HCT116 (cell line): ENCODE measurements around the gene MED7. TPM values are rescaled to one million over a fixed set of nuclear protein-coding genes. Genes with fewer than 3 reads are reported as not detected.

Experiments
- ATAC-seq: fragments of 200-7000 bp; cut with Tn5 transposase; 2 replicates; pipeline ENCODE4 v1.9.1; 2020; ENCODE audit warnings: mild to moderate bottlenecking, moderate library complexity
- BruUV-seq: library from RNA; stranded (reverse); fragments of 400-500 nt; replicated peaks from 2 replicates; lab custom pipeline; 2021; lab: Mats Ljungman, UMichigan
- CTCF ChIA-PET: fragments of 300-600 bp; sonication (Branson Sonifier 250); formaldehyde crosslinking; loops from one replicate; lab custom pipeline; 2021; ENCODE audit warnings: antibody characterized with exemption; lab: Charles Lee
- POLR2A ChIA-PET: fragments of 300-600, 350-600 bp; sonication (Branson Sonifier 250); formaldehyde crosslinking; loops from one replicate; lab custom pipeline; 2021; ENCODE audit warnings: antibody characterized with exemption; lab: Charles Lee
- RAD21 ChIA-PET, 2 experiments: fragments of 300-600 bp; sonication (Branson Sonifier 250); formaldehyde crosslinking; loops; one replicate each; lab custom pipeline; 2023; ENCODE audit warnings: low total read pairs in 2 of 2; ENCODE audit not compliant: uncharacterized antibody in 2 of 2, unreplicated experiment in 2 of 2, low non-redundant PET in 1 of 2; lab: Charles Lee
- DNase-seq: peaks from one replicate; pipeline ENCODE4 v3.0.0-alpha.2; 2010; ENCODE audit warnings: low read depth, low spot score
- H2AFZ ChIP-seq: fragments of 200-600 bp; shearing (Covaris generic), sonication (generic); 2 replicates; pipeline ENCODE4 v1.6.1; 2017; ENCODE audit warnings: low read depth, mixed run types, mixed read lengths, antibody characterized with exemption, low read length; ENCODE audit not compliant: poor library complexity, severe bottlenecking
- H3K27ac ChIP-seq: 2 replicates; pipeline ENCODE4 v1.5.1; 2012; ENCODE audit warnings: low read depth, low read length
- H3K27me3 ChIP-seq: fragments of 200-600 bp; sonication (generic); 2 replicates; pipeline ENCODE4 v1.6.1; 2016; ENCODE audit warnings: mixed run types, low read length, mixed read lengths; ENCODE audit not compliant: insufficient read depth
- H3K36me3 ChIP-seq, 2 experiments: fragments of 200-500 bp in 1 of 2; fragments of 200-600 bp in 1 of 2; sonication (Bioruptor generic) in 1 of 2; sonication (generic) in 1 of 2; 2 replicates each; pipeline versions ENCODE4 v1.5.1 to v1.6.1; 2014 to 2016; ENCODE audit warnings: low read length in 2 of 2, inconsistent platforms in 1 of 2, mixed read lengths in 1 of 2, mixed run types in 1 of 2; ENCODE audit not compliant: insufficient read depth in 2 of 2, control insufficient read depth in 1 of 2
- H3K4me1 ChIP-seq, 2 experiments: fragments of 200-600 bp in 1 of 2; sonication (generic) in 1 of 2; 2 replicates each; pipeline versions ENCODE4 v1.5.1 to v1.6.1; 2012 to 2017; ENCODE audit warnings: low read length in 2 of 2, inconsistent platforms in 1 of 2, mild to moderate bottlenecking in 1 of 2, mixed read lengths in 1 of 2, mixed run types in 1 of 2, moderate library complexity in 1 of 2; ENCODE audit not compliant: insufficient read depth in 2 of 2, control insufficient read depth in 1 of 2
- H3K4me2 ChIP-seq: fragments of 200-600 bp; sonication (generic); 2 replicates; pipeline ENCODE4 v1.6.1; 2017; ENCODE audit warnings: mixed run types, low read length, mixed read lengths
- H3K4me3 ChIP-seq, 2 experiments: fragments of 200-600 bp in 1 of 2; sonication (generic) in 1 of 2; replicated peaks in 1 of 2; 2 replicates each; pipeline ENCODE4 v1.5.1; 2011 to 2016; ENCODE audit warnings: low read length in 2 of 2, control low read depth in 1 of 2, low read depth in 1 of 2, mild to moderate bottlenecking in 1 of 2, mixed read lengths in 1 of 2, mixed run types in 1 of 2
- H3K79me2 ChIP-seq: fragments of 200-600 bp; sonication (generic); 2 replicates; pipeline ENCODE4 v1.6.1; 2017; ENCODE audit warnings: mild to moderate bottlenecking, mixed run types, low read length, moderate library complexity, mixed read lengths; ENCODE audit not compliant: insufficient read depth
- H3K9ac ChIP-seq: fragments of 200-600 bp; sonication (generic); 2 replicates; pipeline ENCODE4 v1.6.1; 2016; ENCODE audit warnings: low read length, mixed read lengths
- H3K9me2 ChIP-seq: fragments of 200-600 bp; sonication (generic), shearing (Covaris generic); 2 replicates; pipeline ENCODE4 v1.6.1; 2017; ENCODE audit warnings: mixed run types, mild to moderate bottlenecking, moderate library complexity; ENCODE audit not compliant: insufficient read depth
- H3K9me3 ChIP-seq, 2 experiments: fragments of 200-500 bp in 1 of 2; fragments of 200-600 bp in 1 of 2; sonication (Bioruptor generic) in 1 of 2; sonication (generic) in 1 of 2; 2 replicates each; pipeline ENCODE4 v1.6.1; 2014 to 2017; ENCODE audit warnings: low read length in 2 of 2, mixed read lengths in 2 of 2, inconsistent platforms in 1 of 2, low read depth in 1 of 2, mild to moderate bottlenecking in 1 of 2, mixed run types in 1 of 2, moderate library complexity in 1 of 2; ENCODE audit not compliant: control insufficient read depth in 1 of 2, insufficient read depth in 1 of 2
- H4K20me1 ChIP-seq: fragments of 200-600 bp; sonication (generic), shearing (Covaris generic); 2 replicates; pipeline ENCODE4 v1.6.1; 2017; ENCODE audit warnings: mixed run types, mild to moderate bottlenecking, moderate library complexity; ENCODE audit not compliant: insufficient read depth
- CBX3 ChIP-seq: IDR thresholded peaks from 2 replicates; pipeline ENCODE4 v1.6.1; 2012; ENCODE audit warnings: low read depth
- CTCF ChIP-seq, 3 experiments: fragments of 200-600 bp in 1 of 3; sonication (generic) in 1 of 3; IDR thresholded peaks in 2 of 3; conservative IDR thresholded peaks in 1 of 3; 2 replicates each; pipeline ENCODE4 v1.5.1; 2012 to 2017; ENCODE audit warnings: low read depth in 2 of 3, low read length in 2 of 3, antibody characterized with exemption in 1 of 3, borderline replicate concordance in 1 of 3, control low read depth in 1 of 3, mild to moderate bottlenecking in 1 of 3, mixed read lengths in 1 of 3, mixed run types in 1 of 3, moderate library complexity in 1 of 3; ENCODE audit not compliant: insufficient read depth in 1 of 3
- ELF1 ChIP-seq: IDR thresholded peaks from 2 replicates; pipeline ENCODE4 v1.6.1; 2012; ENCODE audit warnings: low read depth, borderline replicate concordance
- FOSL1 ChIP-seq: IDR thresholded peaks from 2 replicates; pipeline ENCODE4 v1.6.1; 2012; ENCODE audit warnings: low read depth
- JUND ChIP-seq: IDR thresholded peaks from 2 replicates; pipeline ENCODE4 v1.6.1; 2012
- RAD21 ChIP-seq: IDR thresholded peaks from 2 replicates; pipeline ENCODE4 v1.6.1; 2012; ENCODE audit warnings: low read depth, mild to moderate bottlenecking
- REST ChIP-seq: IDR thresholded peaks from 2 replicates; pipeline ENCODE4 v1.6.1; 2012; ENCODE audit warnings: low read depth
- SRF ChIP-seq: IDR thresholded peaks from 2 replicates; pipeline ENCODE4 v1.6.1; 2012; ENCODE audit warnings: low read depth
- TCF7L2 ChIP-seq: IDR thresholded peaks from 2 replicates; pipeline ENCODE4 v1.7.0; 2011; ENCODE audit warnings: borderline replicate concordance, inconsistent platforms; ENCODE audit not compliant: insufficient read depth, insufficient read length; ENCODE audit errors: extremely low read depth
- YY1 ChIP-seq: IDR thresholded peaks from 2 replicates; pipeline ENCODE4 v1.6.1; 2011; ENCODE audit warnings: low read length, low read depth, moderate library complexity, mild to moderate bottlenecking; ENCODE audit not compliant: insufficient replicate concordance; ENCODE audit errors: extremely low read depth
- ZFX ChIP-seq: fragments of 450-650 bp; IDR thresholded peaks from 2 replicates; pipeline ENCODE4 v1.6.1; 2017
- ZNF274 ChIP-seq: fragments of 200-500 bp; sonication (Bioruptor generic); IDR thresholded peaks from 2 replicates; pipeline ENCODE4 v1.6.1; 2014; ENCODE audit warnings: mild to moderate bottlenecking, low read depth, low read length, inconsistent platforms
- intact Hi-C: fragments of 100-400 bp; cut with micrococcal nuclease; formaldehyde crosslinking; loops from 2 replicates; pipeline ENCODE4 v1.10.0; 2022
- total RNA-seq: library from RNA; stranded (reverse); gene quantifications from one replicate; pipeline ENCODE4 v1.2.1, GENCODE V29; 2021; ENCODE audit not compliant: unreplicated experiment
- TF ChIP-seq, protein P1 (sequence below): IDR thresholded peaks from 2 replicates; pipeline ENCODE4 v1.6.1; 2012
- TF ChIP-seq, protein P2 (sequence below): IDR thresholded peaks from 2 replicates; pipeline ENCODE4 v1.6.1; 2011; ENCODE audit warnings: mild to moderate bottlenecking, low read length, moderate library complexity; ENCODE audit not compliant: insufficient replicate concordance; ENCODE audit errors: extremely low read depth

The MED7 gene
- total RNA-seq, 1 experiment from 2014 or later, result 9.1 TPM

- TF ChIP-seq CTCF (IDR thresholded peaks at IDR 0.05 in 2 of 3, conservative IDR thresholded peaks at IDR 0.05 in 1 of 3; ENCODE audit: borderline replicate concordance in 1 of 3, insufficient read depth in 1 of 3, low read depth in 2 of 3, low read length in 2 of 3) (no peak), ZNF274 (no peak)
- TF ChIP-seq, protein P1, sequence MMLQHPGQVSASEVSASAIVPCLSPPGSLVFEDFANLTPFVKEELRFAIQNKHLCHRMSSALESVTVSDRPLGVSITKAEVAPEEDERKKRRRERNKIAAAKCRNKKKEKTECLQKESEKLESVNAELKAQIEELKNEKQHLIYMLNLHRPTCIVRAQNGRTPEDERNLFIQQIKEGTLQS, result no peak
These were observed 44.5 kb upstream of the MED7 start (continued) for GRCh38 chr5:157187046-157187754.

- RAD21 ChIA-PET, result no interaction called here
- H3K4me2 ChIP-seq, result no peak overlapping the region
- no peak overlapping the region for H3K4me3 ChIP-seq
- peaks cover 40% of the 10 kb centered on the region for H3K27me3 ChIP-seq
- ATAC-seq (no peak), DNase-seq (no peak)
- intact Hi-C loops, result no loop called here
- no peaks in the 10 kb centered on the region for H3K4me1 ChIP-seq
- no peaks in the 10 kb centered on the region for H3K79me2 ChIP-seq
- H3K9ac ChIP-seq, result no peak overlapping the region
- no peaks in the 10 kb centered on the region for H4K20me1 ChIP-seq
- no peak overlapping the region for H2AFZ ChIP-seq
- H3K36me3 ChIP-seq, result no peaks in the 10 kb centered on the region
- POLR2A ChIA-PET, result no interaction called here
- no TSS peak for BruUV-seq
- H3K9me3 ChIP-seq, result no peaks in the 10 kb centered on the region
- no peak overlapping the region for H3K27ac ChIP-seq
- CTCF ChIA-PET, result no interaction called here
- H3K9me2 ChIP-seq, result no peaks in the 10 kb centered on the region
- no peak for TF ChIP-seq REST
- TF ChIP-seq ELF1, result no peak
- TF ChIP-seq, protein P1, result no peak
- TF ChIP-seq, protein P2, sequence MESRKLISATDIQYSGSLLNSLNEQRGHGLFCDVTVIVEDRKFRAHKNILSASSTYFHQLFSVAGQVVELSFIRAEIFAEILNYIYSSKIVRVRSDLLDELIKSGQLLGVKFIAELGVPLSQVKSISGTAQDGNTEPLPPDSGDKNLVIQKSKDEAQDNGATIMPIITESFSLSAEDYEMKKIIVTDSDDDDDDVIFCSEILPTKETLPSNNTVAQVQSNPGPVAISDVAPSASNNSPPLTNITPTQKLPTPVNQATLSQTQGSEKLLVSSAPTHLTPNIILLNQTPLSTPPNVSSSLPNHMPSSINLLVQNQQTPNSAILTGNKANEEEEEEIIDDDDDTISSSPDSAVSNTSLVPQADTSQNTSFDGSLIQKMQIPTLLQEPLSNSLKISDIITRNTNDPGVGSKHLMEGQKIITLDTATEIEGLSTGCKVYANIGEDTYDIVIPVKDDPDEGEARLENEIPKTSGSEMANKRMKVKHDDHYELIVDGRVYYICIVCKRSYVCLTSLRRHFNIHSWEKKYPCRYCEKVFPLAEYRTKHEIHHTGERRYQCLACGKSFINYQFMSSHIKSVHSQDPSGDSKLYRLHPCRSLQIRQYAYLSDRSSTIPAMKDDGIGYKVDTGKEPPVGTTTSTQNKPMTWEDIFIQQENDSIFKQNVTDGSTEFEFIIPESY, result no peak
- no peak for TF ChIP-seq ZFX
- TF ChIP-seq JUND, result no peak
- no peak for TF ChIP-seq SRF
- no peak for TF ChIP-seq YY1
- no peak for TF ChIP-seq ZNF274
- no peak for TF ChIP-seq CBX3
- no peak for TF ChIP-seq TCF7L2
- no peak for TF ChIP-seq FOSL1
- no peak for TF ChIP-seq RAD21
These were observed 43.8 kb upstream of the MED7 start for GRCh38 chr5:157186309-157187045.
